VCaP (cell line): ENCODE results near the gene EPG5.
"Not testable (repeated sequence)": the region's sequence is repeated elsewhere in the genome, so short reads cannot be mapped to it uniquely, and the experiment has no call there.

Source experiments
- H3K27ac ChIP-seq: fragments of 450-650 bp; 2 replicates; pipeline ENCODE4 v1.5.1; 2017
- CTCF ChIP-seq: fragments of 450-650 bp; conservative IDR thresholded peaks from 2 replicates; pipeline ENCODE4 v1.5.1; 2017; ENCODE audit warnings: mild to moderate bottlenecking, moderate library complexity

EPG5 gene

GRCh38 chr18:45854036-45854586, 113.0 kb downstream of the EPG5 start:
- no peak for TF ChIP-seq CTCF
- H3K27ac ChIP-seq = no peak overlapping the region

GRCh38 chr18:45852631-45853030, 114.5 kb downstream of the EPG5 start:
- TF ChIP-seq CTCF = no peak
- H3K27ac ChIP-seq = no peak overlapping the region

GRCh38 chr18:45851161-45851925, 115.8 kb downstream of the EPG5 start:
- H3K27ac ChIP-seq = no peak overlapping the region
- TF ChIP-seq CTCF = no peak

- peak; percentile 77 for TF ChIP-seq CTCF
- H3K27ac ChIP-seq = no peak overlapping the region
Measured at GRCh38 chr18:45850021-45850420, 117.1 kb downstream of the EPG5 start.

GRCh38 chr18:45849529-45849928, 117.6 kb downstream of the EPG5 start:
- H3K27ac ChIP-seq = no peak overlapping the region
- TF ChIP-seq CTCF = no peak

GRCh38 chr18:45848643-45849042, 118.5 kb downstream of the EPG5 start:
- not testable (repeated sequence) for H3K27ac ChIP-seq

- no peak overlapping the region for H3K27ac ChIP-seq
- TF ChIP-seq CTCF = no peak
Measured at GRCh38 chr18:45847119-45847518, 120.0 kb downstream of the EPG5 start.

GRCh38 chr18:45845410-45845809, 121.7 kb downstream of the EPG5 start:
- H3K27ac ChIP-seq = no peak overlapping the region
- no peak for TF ChIP-seq CTCF
